Activated naive CD8-positive, alpha-beta T cell treated with anti-CD3 and anti-CD28 coated beads, Interleukin-2, amount 50 U/mL, for 16 hours (primary cell): ENCODE data around the gene KLC4.
"Not testable (repeated sequence)": the region's sequence is repeated elsewhere in the genome, so short reads cannot be mapped to it uniquely, and the experiment has no call there.

Source experiments
- DNase-seq: peaks from one replicate; pipeline ENCODE4 v3.0.0-alpha.2; 2020; ENCODE audit warnings: low read depth, low spot score

Gene KLC4

GRCh38 chr6:43070028-43070632 lies 10.7 kb downstream of the KLC4 start:
- no peak for DNase-seq

GRCh38 chr6:43074847-43075669 lies 15.6 kb downstream of the KLC4 start:
- DNase-seq = no peak

- DNase-seq = no peak
Observed at GRCh38 chr6:43075670-43076463, 16.4 kb downstream of the KLC4 start, which contains the start of gene PTK7. Gene PTK7, plus strand, starts transcription at chr6:43076314. Its CDS starts 175 bp downstream, at chr6:43076489.

GRCh38 chr6:43076464-43077332 lies 17.3 kb downstream of the KLC4 start:
- DNase-seq = no peak

GRCh38 chr6:43077333-43077809 lies 17.9 kb downstream of the KLC4 start:
- DNase-seq = no peak

GRCh38 chr6:43077981-43078511 lies 18.6 kb downstream of the KLC4 start:
- DNase-seq = no peak

GRCh38 chr6:43078691-43079090 lies 19.3 kb downstream of the KLC4 start:
- no peak for DNase-seq

GRCh38 chr6:43081043-43081442 lies 21.6 kb downstream of the KLC4 start:
- no peak for DNase-seq

GRCh38 chr6:43081922-43082321 lies 22.5 kb downstream of the KLC4 start:
- not testable (repeated sequence) for DNase-seq

GRCh38 chr6:43082806-43083655 lies 23.6 kb downstream of the KLC4 start:
- no peak for DNase-seq

- no peak for DNase-seq
Observed at GRCh38 chr6:43086022-43086658, 26.7 kb downstream of the KLC4 start.

GRCh38 chr6:43088654-43089056 lies 29.2 kb downstream of the KLC4 start:
- no peak for DNase-seq

GRCh38 chr6:43089467-43089866 lies 30.0 kb downstream of the KLC4 start:
- no peak for DNase-seq

GRCh38 chr6:43089874-43090558 lies 30.6 kb downstream of the KLC4 start:
- DNase-seq = no peak

GRCh38 chr6:43090559-43090956 lies 31.1 kb downstream of the KLC4 start:
- DNase-seq = no peak

GRCh38 chr6:43091020-43091419 lies 31.6 kb downstream of the KLC4 start:
- no peak for DNase-seq

- no peak for DNase-seq
Observed at GRCh38 chr6:43091436-43091991, 32.1 kb downstream of the KLC4 start.

- DNase-seq = no peak
Observed at GRCh38 chr6:43092635-43093034, 33.2 kb downstream of the KLC4 start.
